GM23338 (cell line): ENCODE measurements around the gene PCDHGA7.

Experiments used
- CTCF ChIP-seq, 2 experiments: fragments of 200-600 bp in 1 of 2; sonication (generic) in 1 of 2; conservative IDR thresholded peaks; 2 replicates each; pipeline versions ENCODE4 v1.5.1 to v1.6.1; 2016 to 2017; ENCODE audit warnings: antibody characterized with exemption in 2 of 2, low read depth in 2 of 2, mild to moderate bottlenecking in 2 of 2, moderate library complexity in 1 of 2
- EZH2 ChIP-seq: fragments of 200-600 bp; sonication (generic); IDR thresholded peaks from one replicate; pipeline ENCODE4 v1.8.0; 2017; ENCODE audit warnings: antibody characterized with exemption, mild to moderate bottlenecking, low read depth; ENCODE audit not compliant: unreplicated experiment
- POLR2AphosphoS5 ChIP-seq: IDR thresholded peaks from 2 replicates; pipeline ENCODE4 v1.6.1; 2016; ENCODE audit warnings: antibody characterized with exemption, low read depth
- TF ChIP-seq, protein P1 (sequence below): IDR thresholded peaks from 2 replicates; pipeline ENCODE4 v1.6.1; 2016; ENCODE audit warnings: antibody characterized with exemption

- TF ChIP-seq CTCF (conservative IDR thresholded peaks at IDR 0.05; ENCODE audit: low read depth in 2 of 2), result no peak
- TF ChIP-seq, protein P1, sequence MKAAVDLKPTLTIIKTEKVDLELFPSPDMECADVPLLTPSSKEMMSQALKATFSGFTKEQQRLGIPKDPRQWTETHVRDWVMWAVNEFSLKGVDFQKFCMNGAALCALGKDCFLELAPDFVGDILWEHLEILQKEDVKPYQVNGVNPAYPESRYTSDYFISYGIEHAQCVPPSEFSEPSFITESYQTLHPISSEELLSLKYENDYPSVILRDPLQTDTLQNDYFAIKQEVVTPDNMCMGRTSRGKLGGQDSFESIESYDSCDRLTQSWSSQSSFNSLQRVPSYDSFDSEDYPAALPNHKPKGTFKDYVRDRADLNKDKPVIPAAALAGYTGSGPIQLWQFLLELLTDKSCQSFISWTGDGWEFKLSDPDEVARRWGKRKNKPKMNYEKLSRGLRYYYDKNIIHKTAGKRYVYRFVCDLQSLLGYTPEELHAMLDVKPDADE, result no peak
- TF ChIP-seq EZH2, result no peak
- no peak for TF ChIP-seq POLR2AphosphoS5
Measured at GRCh38 chr5:141389153-141390042, 6.9 kb downstream of the PCDHGA7 start.
